K562 (cell line): ENCODE results near the gene NCCRP1. TPM values are rescaled to one million over a fixed set of nuclear protein-coding genes. Genes with fewer than 3 reads are reported as not detected.

Experiments used
- C11orf30 ChIP-seq: fragments of 450-650 bp; IDR thresholded peaks from 2 replicates; pipeline ENCODE4 v1.6.1; 2016; ENCODE audit warnings: low read depth, mild to moderate bottlenecking
- DNMT1 ChIP-seq: fragments of 450-650 bp; IDR thresholded peaks from 2 replicates; pipeline ENCODE4 v1.6.1; 2016; ENCODE audit warnings: antibody characterized with exemption, mild to moderate bottlenecking
- MAFK ChIP-seq: IDR thresholded peaks from 2 replicates; pipeline ENCODE4 v1.6.1; 2011; ENCODE audit warnings: low read length, improper control_type of control experiment
- NCOA6 ChIP-seq: fragments of 450-650 bp; IDR thresholded peaks from 2 replicates; pipeline ENCODE4 v1.6.1; 2017; ENCODE audit warnings: mild to moderate bottlenecking
- NFIC ChIP-seq: fragments of 450-650 bp; IDR thresholded peaks from 2 replicates; pipeline ENCODE4 v1.6.1; 2017; ENCODE audit warnings: mild to moderate bottlenecking, inconsistent platforms
- PTBP1 ChIP-seq: fragments of 200-400 bp; formaldehyde crosslinking; IDR thresholded peaks from 2 replicates; pipeline ENCODE4 v1.6.1; 2017; ENCODE audit warnings: low read depth, low read length
- TCF7 ChIP-seq: sonication (generic); IDR thresholded peaks from 2 replicates; pipeline ENCODE4 v1.6.1; 2016; ENCODE audit warnings: antibody characterized with exemption, borderline replicate concordance
- ZBTB40 ChIP-seq, 2 experiments: fragments of 450-650 bp in 1 of 2; sonication (generic) in 1 of 2; formaldehyde crosslinking in 1 of 2; IDR thresholded peaks; 2 replicates each; pipeline versions ENCODE4 v1.7.1 to v1.9.0; 2016 to 2022; ENCODE audit warnings: inconsistent platforms in 1 of 2, mild to moderate bottlenecking in 1 of 2, missing genetic modification reagents in 1 of 2
- polyA plus RNA-seq, 8 experiments: library from polyadenylated mRNA; depleted of rRNA in 4 of 8; stranded (reverse) in 5 of 8; unstranded in 3 of 8; fragments of >200 nt; fragmentation: Nextera tagmentation in 2 of 8; fragmentation: Illumina TruSeq in 1 of 8; extraction: Ambion mirVana in 2 of 8; extraction: Trizol in 1 of 8; gene quantifications; 2 replicates each; pipeline versions ENCODE4 v1.2.1 to v1.2.3, GENCODE V29; 2011 to 2014; ENCODE audit warnings: inconsistent platforms in 1 of 8, missing spikeins in 1 of 8
- total RNA-seq, 7 experiments: library from RNA; depleted of rRNA in 6 of 7; stranded (reverse); fragments of >200 nt in 6 of 7; fragmentation: Illumina TruSeq in 2 of 7; extraction: Trizol in 2 of 7; gene quantifications; 2 replicates each; pipeline versions ENCODE4 v1.2.1 to v1.2.3, GENCODE V29; 2011 to 2021; ENCODE audit warnings: low replicate concordance in 1 of 7

Gene NCCRP1
- total and polyA plus RNA-seq, 9 of the 15 experiments (the other 6 are each of a cell fraction or from before 2014, with no cell fraction given), result 0.05 TPM; not detected in 8

GRCh38 chr19:39218230-39219007, 21.7 kb downstream of the NCCRP1 start (continued):
- TF ChIP-seq ZBTB40 (IDR thresholded peaks at IDR 0.05) (no peak), ZBTB40 (CRISPR knock-in tag; IDR thresholded peaks at IDR 0.05) (no peak), PTBP1 (no peak), NFIC (peak; percentile 54), TCF7 (no peak), NCOA6 (no peak), C11orf30 (no peak), DNMT1 (no peak), MAFK (no peak)
